ENCODE data around the gene SNRPA. TPM values are rescaled to one million over a fixed set of nuclear protein-coding genes. Genes with fewer than 3 reads are reported as not detected.

The SNRPA gene
- total and polyA plus RNA-seq, 2 experiments from 2014 or later: 25.1 to 86.9 TPM

- H3K4me3 ChIP-seq: no peak overlapping the region
Observed at GRCh38 chr19:40721936-40722661, 28.9 kb upstream of the SNRPA start.

GRCh38 chr19:40723661-40724254, 27.2 kb upstream of the SNRPA start:
- no peak for DNase-seq (ENCODE audit: low spot score)
- H3K4me2 ChIP-seq: no peak overlapping the region
- 93% methylated on average over 5 of the region's 5 CpGs for WGBS (ENCODE audit: low lambda C conversion rate, missing lambda C conversion rate)
- no peaks in the 10 kb centered on the region for H3K9me2 ChIP-seq (replicated peaks; ENCODE audit: insufficient read depth)
- H3K27ac ChIP-seq: no peak overlapping the region
- H3K27me3 ChIP-seq: no peaks in the 10 kb centered on the region
- H4K20me1 ChIP-seq (ENCODE audit: insufficient read depth, poor library complexity, severe bottlenecking): peaks cover 69% of the 10 kb centered on the region
- no peak overlapping the region for H3K4me3 ChIP-seq
- peaks cover 21% of the 10 kb centered on the region for H3K4me1 ChIP-seq (ENCODE audit: insufficient read depth)
- peaks cover 4% of the 10 kb centered on the region for H3K36me3 ChIP-seq (replicated peaks; ENCODE audit: insufficient read depth, low read depth)
- peaks cover 98% of the 10 kb centered on the region for H3K79me2 ChIP-seq
- TF ChIP-seq EZH2 (IDR thresholded peaks at IDR 0.05; ENCODE audit: borderline replicate concordance) (no peak), CTCF (IDR thresholded peaks at IDR 0.05; ENCODE audit: poor library complexity) (no peak), EZH2phosphoT487 (IDR thresholded peaks at IDR 0.05; ENCODE audit: low read depth, severe bottlenecking, unreplicated experiment) (no peak)
- H3K9me3 ChIP-seq (ENCODE audit: low read depth): no peaks in the 10 kb centered on the region
- no peak overlapping the region for H2AFZ ChIP-seq

More at GRCh38 chr19:40721936-40722661, 28.9 kb upstream of the SNRPA start:
- no peaks in the 10 kb centered on the region for H3K9me2 ChIP-seq (replicated peaks; ENCODE audit: insufficient read depth)
- peaks cover 67% of the 10 kb centered on the region for H4K20me1 ChIP-seq (ENCODE audit: insufficient read depth, poor library complexity, severe bottlenecking)
- no peak overlapping the region for H3K27ac ChIP-seq
- 83% methylated on average over 9 of the region's 9 CpGs for WGBS (ENCODE audit: low lambda C conversion rate, missing lambda C conversion rate)
- H3K4me2 ChIP-seq: peak overlapping the region; percentile 85
- H3K36me3 ChIP-seq (replicated peaks; ENCODE audit: insufficient read depth, low read depth): no peaks in the 10 kb centered on the region
- peaks cover 98% of the 10 kb centered on the region for H3K79me2 ChIP-seq
- no peak overlapping the region for H2AFZ ChIP-seq
- TF ChIP-seq EZH2phosphoT487 (IDR thresholded peaks at IDR 0.05; ENCODE audit: low read depth, severe bottlenecking, unreplicated experiment): no peak
- no peak for TF ChIP-seq CTCF (IDR thresholded peaks at IDR 0.05; ENCODE audit: poor library complexity)
- TF ChIP-seq EZH2 (IDR thresholded peaks at IDR 0.05; ENCODE audit: borderline replicate concordance): no peak
- no peaks in the 10 kb centered on the region for H3K9me3 ChIP-seq (ENCODE audit: low read depth)
- no peaks in the 10 kb centered on the region for H3K27me3 ChIP-seq
- peaks cover 21% of the 10 kb centered on the region for H3K4me1 ChIP-seq (ENCODE audit: insufficient read depth)
- DNase-seq (ENCODE audit: low spot score): no peak

- Histone ChIP-seq H3K27me3 (no peaks in the 10 kb centered on the region), H2AFZ (no peak overlapping the region), H3K36me3 (replicated peaks; ENCODE audit: insufficient read depth, low read depth) (peaks cover 4% of the 10 kb centered on the region), H4K20me1 (ENCODE audit: insufficient read depth, poor library complexity, severe bottlenecking) (peaks cover 68% of the 10 kb centered on the region), H3K4me2 (no peak overlapping the region), H3K4me3 (no peak overlapping the region), H3K27ac (no peak overlapping the region), H3K4me1 (ENCODE audit: insufficient read depth) (peaks cover 21% of the 10 kb centered on the region), H3K79me2 (peaks cover 97% of the 10 kb centered on the region), H3K9me3 (ENCODE audit: low read depth) (no peaks in the 10 kb centered on the region), H3K9me2 (replicated peaks; ENCODE audit: insufficient read depth) (no peaks in the 10 kb centered on the region)
- 99% methylated on average over 4 of the region's 4 CpGs for WGBS (ENCODE audit: low lambda C conversion rate, missing lambda C conversion rate)
- DNase-seq (ENCODE audit: low spot score): no peak
- no peak for TF ChIP-seq EZH2phosphoT487 (IDR thresholded peaks at IDR 0.05; ENCODE audit: low read depth, severe bottlenecking, unreplicated experiment)
- TF ChIP-seq CTCF (IDR thresholded peaks at IDR 0.05; ENCODE audit: poor library complexity): no peak
- no peak for TF ChIP-seq EZH2 (IDR thresholded peaks at IDR 0.05; ENCODE audit: borderline replicate concordance)
Observed at GRCh38 chr19:40724315-40724714, 26.7 kb upstream of the SNRPA start.
